ENCODE results near the gene LEAP2. TPM values are rescaled to one million over a fixed set of nuclear protein-coding genes. Genes with fewer than 3 reads are reported as not detected.
"Not testable (repeated sequence)": the region's sequence is repeated elsewhere in the genome, so short reads cannot be mapped to it uniquely, and the experiment has no call there.

The LEAP2 gene
- total and polyA plus RNA-seq, 7 donors: 0.51 to 2.7 (median 0.91) TPM

DNA sequence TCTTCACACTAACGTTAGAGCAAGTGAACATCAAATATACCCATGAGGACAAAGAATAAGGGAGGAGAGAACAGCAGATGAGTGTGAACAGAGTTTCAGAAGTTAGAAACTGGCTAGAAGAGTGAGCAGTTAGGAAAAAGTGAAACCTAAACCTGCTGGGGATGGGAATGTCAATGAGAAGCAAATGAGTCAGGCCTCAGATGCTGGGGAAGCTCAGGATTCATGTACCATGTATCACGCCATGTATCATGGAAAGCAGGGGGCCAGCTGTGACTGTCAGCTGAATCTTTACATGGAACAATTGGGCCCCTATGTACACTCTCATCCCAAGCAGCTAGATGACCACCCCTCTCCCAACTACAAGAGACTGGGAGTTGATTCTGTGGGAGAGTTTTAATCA is 23.4 kb upstream of the LEAP2 start:
- intact Hi-C loops (cut with DNase I): no loop called here
- no peak overlapping the region for H3K4me3 ChIP-seq
- H3K27me3 ChIP-seq (ENCODE audit: insufficient read depth in 3 of 3, low read length in 2 of 3): no peaks in the 10 kb centered on the region
- no peaks in the 10 kb centered on the region for H3K4me1 ChIP-seq
- DNase-seq (no peak), ATAC-seq (no peak)
- TF ChIP-seq, protein P1, sequence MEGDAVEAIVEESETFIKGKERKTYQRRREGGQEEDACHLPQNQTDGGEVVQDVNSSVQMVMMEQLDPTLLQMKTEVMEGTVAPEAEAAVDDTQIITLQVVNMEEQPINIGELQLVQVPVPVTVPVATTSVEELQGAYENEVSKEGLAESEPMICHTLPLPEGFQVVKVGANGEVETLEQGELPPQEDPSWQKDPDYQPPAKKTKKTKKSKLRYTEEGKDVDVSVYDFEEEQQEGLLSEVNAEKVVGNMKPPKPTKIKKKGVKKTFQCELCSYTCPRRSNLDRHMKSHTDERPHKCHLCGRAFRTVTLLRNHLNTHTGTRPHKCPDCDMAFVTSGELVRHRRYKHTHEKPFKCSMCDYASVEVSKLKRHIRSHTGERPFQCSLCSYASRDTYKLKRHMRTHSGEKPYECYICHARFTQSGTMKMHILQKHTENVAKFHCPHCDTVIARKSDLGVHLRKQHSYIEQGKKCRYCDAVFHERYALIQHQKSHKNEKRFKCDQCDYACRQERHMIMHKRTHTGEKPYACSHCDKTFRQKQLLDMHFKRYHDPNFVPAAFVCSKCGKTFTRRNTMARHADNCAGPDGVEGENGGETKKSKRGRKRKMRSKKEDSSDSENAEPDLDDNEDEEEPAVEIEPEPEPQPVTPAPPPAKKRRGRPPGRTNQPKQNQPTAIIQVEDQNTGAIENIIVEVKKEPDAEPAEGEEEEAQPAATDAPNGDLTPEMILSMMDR (IDR thresholded peaks at IDR 0.05): no peak
- no peaks in the 10 kb centered on the region for H3K9me3 ChIP-seq
- no peaks in the 10 kb centered on the region for H3K36me3 ChIP-seq (ENCODE audit: insufficient read depth in 1 of 2, low read depth in 1 of 2)
- H3K27ac ChIP-seq: no peak overlapping the region
- 73 to 79% (median 74%) methylated on average over 2 of the region's 2 CpGs for WGBS, 3 donors

DNA sequence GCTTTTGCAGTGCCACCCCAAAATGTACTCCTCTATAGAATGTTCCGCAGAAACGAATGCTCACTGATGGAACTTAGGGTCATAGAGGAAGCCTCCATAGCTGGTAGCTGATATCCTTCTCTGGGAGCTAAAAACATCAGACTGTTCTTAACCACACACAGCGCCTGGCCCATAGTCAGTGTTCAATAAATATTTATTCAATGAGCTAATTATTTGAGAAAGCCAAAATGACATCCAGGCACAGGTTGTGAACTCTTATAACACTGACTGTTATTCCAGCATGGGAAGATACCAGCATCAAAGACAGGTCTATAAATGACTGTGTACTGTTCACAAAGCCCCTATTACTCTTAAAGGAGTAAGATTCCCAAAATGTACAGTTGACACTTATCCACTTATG is 20.1 kb upstream of the LEAP2 start:
- H3K4me1 ChIP-seq: no peaks in the 10 kb centered on the region
- DNase-seq (no peak), ATAC-seq (no peak)
- H3K36me3 ChIP-seq (ENCODE audit: insufficient read depth in 1 of 2, low read depth in 1 of 2): no peaks in the 10 kb centered on the region
- no peaks in the 10 kb centered on the region for H3K27me3 ChIP-seq (ENCODE audit: insufficient read depth in 3 of 3, low read length in 2 of 3)
- WGBS, 3 donors: 91 to 95% (median 93%) methylated on average over 3 of the region's 3 CpGs
- H3K4me3 ChIP-seq: no peak overlapping the region
- TF ChIP-seq, protein P1 (IDR thresholded peaks at IDR 0.05): no peak
- intact Hi-C loops (cut with DNase I): no loop called here
- H3K9me3 ChIP-seq: no peaks in the 10 kb centered on the region
- H3K27ac ChIP-seq: no peak overlapping the region

DNA sequence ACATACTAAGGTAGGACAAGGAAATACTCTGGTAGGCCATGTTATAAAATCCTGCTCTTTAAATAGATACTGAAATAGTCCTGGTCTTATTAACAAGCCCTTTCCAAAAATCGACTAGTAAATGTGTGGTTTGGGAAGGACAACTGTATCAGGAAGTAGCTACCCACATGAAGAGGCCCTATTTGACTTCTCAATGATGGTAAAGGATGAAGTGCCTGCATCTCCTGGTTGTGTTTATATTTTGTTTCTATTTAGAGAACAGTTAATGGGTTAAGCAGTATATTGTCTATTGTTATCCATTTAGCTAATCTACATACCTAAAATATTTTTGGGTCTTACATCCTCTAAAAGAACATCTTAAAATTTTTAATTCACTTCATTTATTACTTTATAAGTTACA is 19.7 kb upstream of the LEAP2 start:
- H3K4me1 ChIP-seq: no peaks in the 10 kb centered on the region
- intact Hi-C loops (cut with DNase I): no loop called here
- no peak for ATAC-seq
- no peaks in the 10 kb centered on the region for H3K27me3 ChIP-seq (ENCODE audit: insufficient read depth in 3 of 3, low read length in 2 of 3)
- DNase-seq: no peak
- TF ChIP-seq, protein P1 (IDR thresholded peaks at IDR 0.05): no peak
- H3K9me3 ChIP-seq: no peaks in the 10 kb centered on the region
- no peaks in the 10 kb centered on the region for H3K36me3 ChIP-seq (ENCODE audit: insufficient read depth in 1 of 2, low read depth in 1 of 2)
- no peak overlapping the region for H3K4me3 ChIP-seq
- 42 to 84% (median 64%) methylated on average over 1 of the region's 1 CpG for WGBS, 3 donors
- H3K27ac ChIP-seq: no peak overlapping the region

DNA sequence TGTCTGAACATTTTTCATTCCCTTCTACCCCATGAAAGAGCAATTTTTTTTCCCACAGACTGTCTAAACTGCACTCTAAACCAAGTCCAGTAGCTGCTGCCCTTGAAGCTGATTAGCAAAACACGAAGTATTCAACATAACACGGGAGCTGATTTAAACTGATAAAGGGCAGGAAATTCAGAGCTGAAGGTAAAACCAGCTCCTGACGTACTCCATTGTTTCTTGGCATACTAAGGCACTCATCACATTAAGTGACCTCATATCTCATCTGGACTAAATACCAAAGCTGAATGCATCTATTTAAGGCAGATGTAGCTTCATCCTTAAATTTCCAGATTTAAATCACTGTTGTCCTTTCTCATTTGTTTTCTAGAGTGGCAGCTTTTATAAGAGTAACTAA is 19.2 kb upstream of the LEAP2 start:
- no peaks in the 10 kb centered on the region for H3K36me3 ChIP-seq (ENCODE audit: insufficient read depth in 1 of 2, low read depth in 1 of 2)
- no peaks in the 10 kb centered on the region for H3K27me3 ChIP-seq (ENCODE audit: insufficient read depth in 3 of 3, low read length in 2 of 3)
- H3K27ac ChIP-seq: no peak overlapping the region
- 38 to 49% (median 42%) methylated on average over 3 of the region's 3 CpGs for WGBS, 3 donors
- DNase-seq (no peak), ATAC-seq (no peak)
- no peaks in the 10 kb centered on the region for H3K4me1 ChIP-seq
- intact Hi-C loops (cut with DNase I): no loop called here
- no peak overlapping the region for H3K4me3 ChIP-seq
- no peaks in the 10 kb centered on the region for H3K9me3 ChIP-seq
- TF ChIP-seq, protein P1 (IDR thresholded peaks at IDR 0.05): no peak

DNA sequence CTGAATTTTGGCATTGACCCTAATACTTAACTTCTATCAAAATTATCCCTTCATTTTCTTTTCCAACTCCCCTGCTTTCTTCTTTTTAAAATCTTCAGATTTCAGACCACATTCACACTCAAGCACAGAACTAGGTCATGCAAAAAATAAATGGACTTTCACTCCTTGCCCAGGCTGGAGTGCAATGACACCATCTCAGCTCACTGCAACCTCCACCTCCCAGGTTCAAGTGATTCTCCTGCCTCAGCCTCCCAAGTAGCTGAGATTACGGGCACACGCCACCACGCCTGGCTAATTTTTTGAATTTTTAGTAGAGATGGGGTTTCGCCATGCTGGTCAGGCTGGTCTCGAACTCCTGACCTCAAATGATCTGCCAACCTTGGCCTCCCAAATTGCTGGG is 18.5 kb upstream of the LEAP2 start:
- DNase-seq; ATAC-seq; intact Hi-C loops (cut with DNase I); H3K27ac ChIP-seq; H3K27me3 ChIP-seq (ENCODE audit: insufficient read depth in 3 of 3, low read length in 2 of 3); H3K4me1 ChIP-seq; H3K4me3 ChIP-seq; H3K9me3 ChIP-seq; H3K36me3 ChIP-seq (ENCODE audit: insufficient read depth in 1 of 2, low read depth in 1 of 2): not testable (repeated sequence)
- WGBS, 3 donors: 93 to 96% (median 95%) methylated on average over 5 of the region's 5 CpGs
